Skin epidermis (tissue), 12 donors: ENCODE measurements around the gene ERG28.
"Not testable (repeated sequence)": the region's sequence is repeated elsewhere in the genome, so short reads cannot be mapped to it uniquely, and the experiment has no call there.

Experiments used
- H3K27ac ChIP-seq, 21 experiments: fragments of 200-600 bp; sonication (generic) in 11 of 21; one replicate each; pipeline ENCODE4 v1.5.0; 2020; ENCODE audit warnings: mild to moderate bottlenecking in 3 of 21, inconsistent platforms in 2 of 21, moderate library complexity in 2 of 21
- H3K4me3 ChIP-seq, 7 experiments: fragments of 200-600 bp; sonication (generic) in 2 of 7; one replicate each; pipeline ENCODE4 v1.5.0; 2020; ENCODE audit warnings: inconsistent platforms in 2 of 7, mild to moderate bottlenecking in 2 of 7, moderate library complexity in 1 of 7

The ERG28 gene

DNA sequence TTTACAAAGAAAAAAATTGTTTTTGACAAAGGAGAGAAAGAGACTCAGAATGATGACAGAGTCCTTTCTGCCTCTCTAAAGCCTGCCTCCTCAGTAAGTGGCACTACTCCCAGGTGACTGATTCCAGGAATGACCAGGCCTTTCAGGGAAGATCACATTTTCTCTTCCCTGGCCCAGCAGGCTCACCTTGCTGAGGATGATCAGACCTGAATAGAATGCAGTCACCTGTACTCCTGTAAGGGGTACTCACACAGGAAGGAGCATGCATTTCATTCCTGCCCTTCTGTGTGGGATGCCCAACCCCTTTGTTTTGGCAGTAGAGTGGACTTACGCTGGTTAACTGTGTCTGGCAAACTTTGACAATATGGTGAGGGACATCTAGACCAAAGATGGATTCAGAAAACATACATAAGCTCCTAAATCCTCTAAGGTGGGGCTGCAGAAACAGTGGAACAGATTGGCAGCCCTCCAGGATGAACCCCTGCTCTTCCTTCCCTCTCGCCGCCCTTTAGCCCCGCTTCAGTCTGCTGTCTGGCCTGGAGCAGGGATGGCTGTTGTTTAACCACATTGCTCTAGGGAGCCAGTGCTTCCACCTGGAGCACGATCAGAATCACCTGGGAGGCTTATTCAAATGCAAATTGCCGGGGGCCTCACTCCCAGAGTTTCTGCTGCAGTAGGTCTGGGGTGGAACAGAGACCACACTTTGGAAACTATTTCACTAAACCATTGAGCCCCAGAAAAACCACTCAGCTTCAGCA, 29.8 kb downstream of the ERG28 start:
- Histone ChIP-seq H3K27ac (no peak overlapping the region), H3K4me3 (no peak overlapping the region)

GRCh38 chr14:75628816-75629215, 31.9 kb downstream of the ERG28 start:
- H3K27ac ChIP-seq: no peak overlapping the region

DNA sequence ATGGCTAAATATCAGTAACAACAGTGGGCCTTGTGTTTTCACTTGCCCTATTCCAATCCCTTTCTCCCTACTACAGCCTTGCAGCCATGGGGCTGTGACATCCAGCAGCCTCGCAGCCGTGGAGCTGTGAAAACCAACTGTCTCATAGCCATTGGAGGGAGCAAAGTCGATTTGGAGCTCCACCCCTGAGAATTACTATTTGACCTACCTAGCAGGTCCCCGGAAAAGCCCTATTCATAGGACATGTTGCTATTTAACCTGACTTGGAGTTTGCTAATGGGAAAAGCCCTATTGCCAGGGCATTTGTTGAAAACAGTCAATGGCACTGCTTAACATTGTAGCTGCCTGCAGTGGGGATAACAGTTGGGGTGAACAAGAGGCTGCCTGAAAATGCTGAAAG, 33.3 kb downstream of the ERG28 start:
- Histone ChIP-seq H3K27ac (no peak overlapping the region), H3K4me3 (no peak overlapping the region)

More at GRCh38 chr14:75628816-75629215, 31.9 kb downstream of the ERG28 start:
- H3K4me3 ChIP-seq: no peak overlapping the region

DNA sequence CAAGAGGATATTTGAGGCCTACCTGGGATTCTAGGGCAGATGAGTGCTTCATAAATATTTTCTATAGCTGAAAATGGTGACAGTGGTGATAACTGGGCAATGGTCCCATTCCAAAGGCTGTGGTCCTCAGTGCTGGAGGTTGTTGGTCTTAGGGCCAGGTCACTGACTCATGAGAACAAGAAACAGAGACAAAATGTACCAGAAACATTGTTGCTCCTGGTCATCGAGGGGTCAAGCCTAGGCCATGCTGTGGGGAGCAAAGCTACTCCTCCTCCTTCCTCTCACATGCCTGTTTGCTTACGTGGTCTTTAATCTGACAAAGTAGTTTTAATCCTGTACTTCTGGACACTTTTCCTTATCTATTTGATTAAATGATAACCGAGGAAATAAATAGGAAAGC, 33.8 kb downstream of the ERG28 start:
- Histone ChIP-seq H3K4me3 (no peak overlapping the region), H3K27ac (no peak overlapping the region)

GRCh38 chr14:75626396-75626795, 34.3 kb downstream of the ERG28 start:
- no peak overlapping the region for H3K27ac ChIP-seq
- no peak overlapping the region for H3K4me3 ChIP-seq

DNA sequence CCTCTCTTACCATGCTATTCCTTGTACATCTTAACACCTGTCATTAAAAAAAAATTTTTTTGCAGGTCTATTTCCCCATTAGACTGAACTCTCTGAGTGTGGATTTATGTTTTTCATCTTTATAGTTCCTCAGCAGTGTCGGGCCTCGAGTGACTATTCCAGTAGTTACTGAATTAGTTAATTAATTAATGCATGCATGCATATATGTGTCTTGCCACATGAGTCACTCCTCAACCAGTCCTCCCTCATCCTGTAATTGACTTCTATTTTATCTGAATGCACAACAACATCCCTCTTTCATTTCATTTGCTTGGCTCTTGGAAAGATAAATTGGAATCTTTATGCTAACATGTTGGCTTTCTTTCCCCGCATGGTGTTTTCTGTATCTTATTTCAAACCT, 35.6 kb downstream of the ERG28 start:
- no peak overlapping the region for H3K4me3 ChIP-seq
- H3K27ac ChIP-seq: no peak overlapping the region

DNA sequence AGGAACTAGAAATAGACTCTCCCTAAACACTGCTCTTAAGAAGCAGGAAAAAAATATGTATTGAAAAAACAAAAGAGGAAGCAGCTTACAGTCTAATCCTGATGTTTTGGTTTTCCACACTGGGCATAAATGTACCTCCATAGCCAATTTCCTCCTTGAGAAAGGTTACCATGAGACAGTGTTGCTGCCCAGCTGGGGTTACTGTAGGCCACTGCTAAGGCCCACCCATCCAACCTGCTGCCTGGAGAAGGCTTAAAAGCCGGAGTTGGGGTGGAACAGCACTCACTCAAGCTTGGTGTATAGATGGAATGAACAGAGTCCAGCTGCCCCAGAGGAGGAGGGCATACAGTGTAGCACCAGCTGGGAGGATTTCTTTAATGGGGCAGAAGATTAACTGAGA, 41.1 kb downstream of the ERG28 start:
- H3K4me3 ChIP-seq: no peak overlapping the region
- H3K27ac ChIP-seq: no peak overlapping the region

GRCh38 chr14:75615200-75615599, 45.5 kb downstream of the ERG28 start:
- no peak overlapping the region for H3K4me3 ChIP-seq
- peak overlapping the region in 6 of 21 experiments; percentile 3 to 63 (median 33) for H3K27ac ChIP-seq

DNA sequence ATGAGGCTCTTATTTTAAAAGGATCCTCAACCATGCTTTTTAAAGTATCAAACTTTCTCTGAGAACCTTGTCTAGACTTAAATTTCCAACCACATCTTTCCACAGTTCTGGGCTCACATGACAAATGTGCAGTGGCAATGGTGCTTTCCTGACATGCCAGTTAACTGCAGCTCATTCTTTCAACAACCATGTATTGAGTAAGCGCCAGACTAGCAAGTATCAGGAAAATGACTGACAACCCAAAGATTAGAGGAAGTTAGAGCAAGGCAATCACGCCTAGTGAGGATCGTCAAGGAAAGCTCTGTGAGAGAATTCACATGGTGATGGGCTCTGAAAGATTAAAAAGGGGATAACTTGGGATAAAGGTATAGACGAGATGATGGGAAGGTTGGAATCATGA, 46.5 kb downstream of the ERG28 start:
- H3K4me3 ChIP-seq: no peak overlapping the region
- peak overlapping the region in 3 of 21 experiments; percentile 36 to 63 (median 37) for H3K27ac ChIP-seq

DNA sequence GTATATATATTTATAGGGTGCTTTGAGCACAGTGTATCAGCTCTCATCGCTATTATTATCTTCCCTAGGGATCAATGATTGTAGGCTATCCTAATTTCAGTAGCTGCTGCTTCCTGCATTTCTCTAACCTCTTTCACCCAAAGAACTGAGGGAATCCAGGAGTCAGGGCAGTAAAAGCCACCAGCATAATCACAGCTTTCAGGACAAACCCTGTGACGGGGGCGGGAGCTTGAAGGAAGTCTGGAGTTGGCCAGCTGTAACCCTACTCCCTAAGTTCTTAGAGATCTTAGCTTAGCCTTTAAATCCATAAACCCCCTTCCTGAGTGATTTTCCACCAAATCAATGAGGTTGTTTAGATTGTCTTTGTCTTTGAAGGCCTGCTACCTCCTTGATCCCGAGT, 48.5 kb downstream of the ERG28 start:
- no peak overlapping the region for H3K4me3 ChIP-seq
- H3K27ac ChIP-seq: no peak overlapping the region

DNA sequence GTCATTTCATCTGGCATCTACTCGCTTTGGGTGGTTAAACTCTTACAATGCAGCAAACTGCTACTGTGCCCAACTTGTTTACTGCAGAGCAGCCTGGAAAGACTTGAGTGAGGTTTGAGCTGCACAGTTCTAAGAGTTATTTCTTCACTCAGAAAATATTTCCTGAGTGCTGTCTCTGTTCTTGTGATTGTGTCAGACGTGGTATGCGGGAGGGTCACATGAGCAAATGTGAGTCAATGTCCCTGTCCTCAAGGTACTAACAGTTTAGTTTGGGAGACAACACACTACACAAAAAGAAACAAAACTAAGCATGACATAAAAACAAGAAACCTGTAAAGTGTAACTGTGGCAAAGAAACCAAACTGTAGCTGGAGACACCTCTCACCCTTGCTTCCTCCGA, 49.8 kb downstream of the ERG28 start:
- H3K27ac ChIP-seq: peak overlapping the region in 7 of 21 experiments; percentile 3 to 80 (median 44)

DNA sequence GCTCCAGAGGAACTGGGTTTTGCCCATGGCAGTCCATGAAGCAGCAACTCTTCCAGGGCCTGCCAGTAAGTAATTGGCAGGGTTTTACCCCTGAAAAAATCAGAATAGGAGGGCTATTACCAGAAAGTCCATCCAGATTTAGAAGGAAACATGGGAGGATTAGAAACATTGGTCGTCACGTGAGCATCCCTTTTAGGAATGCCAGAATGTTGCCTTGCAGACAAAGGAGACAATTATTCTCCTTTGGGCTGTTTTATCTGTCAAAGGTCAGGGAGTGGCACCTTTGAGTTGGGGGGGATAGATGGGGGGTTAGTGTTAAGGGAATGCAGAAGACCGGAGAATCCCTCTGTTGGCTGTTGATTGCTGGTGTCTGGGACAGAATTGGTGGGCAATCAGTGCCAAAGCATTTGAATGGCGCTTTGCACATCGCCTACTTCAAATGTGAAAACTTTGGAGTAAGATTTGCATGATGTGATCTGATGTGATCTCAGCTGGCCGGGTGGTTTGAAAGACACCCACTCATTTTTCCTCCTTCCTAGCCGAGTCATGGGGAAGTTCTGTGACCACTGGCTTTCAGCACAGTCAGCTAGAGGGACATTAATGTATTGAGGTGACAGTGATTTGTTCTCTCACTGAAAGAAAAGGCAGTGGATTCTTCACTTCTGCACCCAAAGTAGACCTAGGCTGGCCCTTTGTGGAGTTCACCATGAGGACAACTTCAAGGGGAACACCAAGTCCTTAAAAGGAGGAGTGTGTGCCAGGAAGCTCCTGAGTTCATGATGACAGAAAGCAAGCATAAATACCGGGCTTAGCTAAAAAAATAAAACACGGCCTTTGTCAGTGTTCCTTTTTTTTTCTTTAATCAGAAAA, 50.8 kb downstream of the ERG28 start:
- H3K4me3 ChIP-seq: no peak overlapping the region
- peak overlapping the region in 5 of 21 experiments; percentile 3 to 40 (median 26) for H3K27ac ChIP-seq

More for the DNA sequence above, 49.8 kb downstream of the ERG28 start:
- no peak overlapping the region for H3K4me3 ChIP-seq

GRCh38 chr14:75609116-75609515, 51.6 kb downstream of the ERG28 start:
- Histone ChIP-seq H3K4me3 (no peak overlapping the region), H3K27ac (peak overlapping the region in 2 of 21 experiments; percentile 26 to 40)

DNA sequence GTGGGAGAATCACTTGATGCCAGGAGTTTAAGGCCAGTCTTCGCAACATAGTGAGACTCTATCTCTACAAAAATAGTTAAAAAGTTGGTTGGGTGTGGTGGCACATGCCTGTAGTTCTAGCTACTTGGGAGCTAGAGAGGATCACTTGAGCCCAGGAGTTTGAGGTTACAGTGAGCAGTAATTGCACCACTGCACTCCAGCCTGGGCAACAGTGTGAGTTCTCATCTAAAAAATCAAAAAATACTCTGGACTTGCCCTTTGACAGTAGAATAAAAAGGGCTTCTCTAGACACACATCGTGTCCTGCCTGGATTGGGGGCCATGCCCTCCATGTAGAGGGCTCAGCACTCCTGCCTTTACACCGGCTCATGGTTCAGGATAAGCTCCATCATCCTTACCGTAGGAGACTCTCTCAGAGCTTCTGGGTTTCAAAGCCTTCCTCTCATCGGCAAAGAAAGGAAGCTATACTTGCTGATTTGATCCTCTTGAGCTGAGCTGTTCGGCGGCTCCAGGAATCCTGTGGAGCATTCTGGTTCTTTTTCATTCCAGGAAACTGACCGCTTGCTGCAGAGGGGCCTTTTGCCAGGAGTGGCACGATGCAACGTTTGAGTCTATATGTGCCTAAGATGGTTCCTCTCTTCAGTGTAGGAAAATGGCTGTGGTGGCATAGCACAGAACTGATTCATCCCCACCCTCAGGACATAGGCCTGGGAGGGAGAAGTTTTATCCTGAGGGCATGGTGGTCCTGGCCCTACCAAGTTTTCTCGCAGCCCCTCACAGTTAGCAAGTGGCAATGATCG, 52.6 kb downstream of the ERG28 start:
- Histone ChIP-seq H3K4me3 (no peak overlapping the region), H3K27ac (no peak overlapping the region)

DNA sequence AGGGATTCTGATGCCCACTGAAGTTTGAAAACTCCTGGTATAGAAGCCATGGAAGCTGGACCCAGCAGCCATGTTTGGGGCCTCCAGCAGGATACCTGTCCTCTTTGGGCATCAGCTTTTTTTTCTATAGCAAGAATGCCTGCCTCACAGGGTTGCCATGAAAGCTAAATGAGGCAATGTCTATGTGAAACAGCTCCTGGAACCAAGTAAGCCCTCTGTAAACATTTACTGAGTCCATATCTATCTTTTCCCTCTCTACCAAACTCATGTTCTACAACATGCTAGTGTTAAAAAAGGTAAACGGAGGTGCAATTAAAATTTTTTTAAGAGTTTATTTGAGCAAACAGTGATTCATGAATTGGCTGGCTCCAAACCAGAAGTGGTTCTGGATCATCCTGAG, 53.6 kb downstream of the ERG28 start:
- Histone ChIP-seq H3K4me3 (no peak overlapping the region), H3K27ac (no peak overlapping the region)

DNA sequence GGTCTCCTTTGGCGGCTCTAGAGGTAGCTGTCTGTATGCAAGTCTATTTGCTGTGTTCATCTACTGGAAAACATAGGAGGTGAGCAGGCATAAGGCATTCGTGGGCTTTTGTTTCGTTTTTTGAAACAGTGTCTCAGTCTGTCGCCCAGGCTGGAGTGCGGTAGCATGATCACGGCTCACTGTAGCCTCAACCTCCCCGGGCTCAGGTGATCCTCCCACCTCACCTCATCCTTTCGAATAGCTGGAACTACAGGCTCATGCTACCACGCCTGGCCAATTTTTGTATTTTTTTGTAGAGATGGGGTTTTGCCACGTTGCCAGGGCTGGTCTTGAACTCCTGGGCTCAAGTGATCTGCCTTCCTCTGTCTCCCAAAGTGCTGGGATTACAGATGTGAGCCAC, 54.8 kb downstream of the ERG28 start:
- H3K27ac ChIP-seq: peak overlapping the region in 7 of 21 experiments; percentile 2 to 60 (median 40)
- H3K4me3 ChIP-seq: no peak overlapping the region

DNA sequence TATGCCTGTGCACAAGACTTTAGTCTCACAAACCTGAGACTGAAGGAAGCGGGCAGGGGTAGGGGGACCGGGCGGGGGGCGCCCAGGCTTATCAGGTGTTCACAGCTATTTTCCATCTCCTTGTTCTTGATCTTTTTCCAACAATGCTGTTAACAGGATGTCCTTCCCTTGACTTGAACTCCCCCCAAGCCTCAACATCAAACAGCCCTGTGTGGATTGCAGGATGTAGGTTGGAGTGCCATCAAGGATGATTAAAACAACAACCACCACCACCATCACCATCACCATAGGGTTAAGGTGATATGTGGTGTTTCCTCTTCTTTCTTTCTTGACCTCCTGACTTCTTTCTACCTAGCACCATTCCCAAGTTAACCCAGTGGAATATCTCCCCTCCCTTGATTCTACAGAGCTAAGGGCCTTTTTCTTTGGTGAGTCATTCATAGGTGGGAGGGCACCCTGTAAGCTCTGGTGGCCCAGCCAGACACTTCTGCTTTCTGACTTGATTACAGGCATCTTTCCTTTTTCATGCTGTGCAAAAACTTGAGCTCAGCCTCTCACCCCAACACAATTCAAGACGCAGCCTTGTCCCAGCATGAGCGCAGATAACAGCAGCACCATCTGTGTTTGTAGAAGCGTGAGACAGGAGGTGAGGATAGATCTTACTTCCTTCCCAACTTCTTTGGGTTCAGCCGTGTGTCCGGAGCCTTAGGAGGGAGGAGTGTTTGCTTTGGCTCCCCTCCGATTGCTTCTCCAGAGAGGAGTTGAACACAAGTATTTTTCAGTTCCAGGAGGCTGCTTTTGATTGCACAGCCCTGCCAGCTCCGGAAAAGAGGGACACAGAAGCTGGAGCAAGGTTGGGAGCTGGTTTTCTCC, 55.5 kb downstream of the ERG28 start:
- peak overlapping the region in 9 of 21 experiments; percentile 2 to 60 (median 30) for H3K27ac ChIP-seq
- H3K4me3 ChIP-seq: no peak overlapping the region

DNA sequence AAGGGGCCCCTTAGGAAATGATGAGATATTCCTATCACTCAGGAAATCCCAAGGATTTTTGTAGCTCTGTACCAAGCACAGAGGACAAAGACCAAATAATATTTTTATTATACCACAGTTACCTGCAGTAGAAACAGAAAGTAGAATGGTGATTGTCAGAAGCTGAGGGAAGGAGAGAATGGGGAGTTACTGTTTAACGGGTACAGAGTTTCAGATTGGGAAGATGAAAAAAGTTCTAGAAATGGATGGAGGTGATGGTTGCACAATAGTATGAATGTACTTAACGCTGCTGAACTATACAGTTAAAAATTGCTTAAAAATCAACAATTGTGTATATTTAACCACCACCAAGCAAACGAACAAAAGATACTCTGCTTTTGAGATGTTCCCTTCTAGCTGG, 58.2 kb downstream of the ERG28 start:
- Histone ChIP-seq H3K4me3 (no peak overlapping the region), H3K27ac (no peak overlapping the region)

DNA sequence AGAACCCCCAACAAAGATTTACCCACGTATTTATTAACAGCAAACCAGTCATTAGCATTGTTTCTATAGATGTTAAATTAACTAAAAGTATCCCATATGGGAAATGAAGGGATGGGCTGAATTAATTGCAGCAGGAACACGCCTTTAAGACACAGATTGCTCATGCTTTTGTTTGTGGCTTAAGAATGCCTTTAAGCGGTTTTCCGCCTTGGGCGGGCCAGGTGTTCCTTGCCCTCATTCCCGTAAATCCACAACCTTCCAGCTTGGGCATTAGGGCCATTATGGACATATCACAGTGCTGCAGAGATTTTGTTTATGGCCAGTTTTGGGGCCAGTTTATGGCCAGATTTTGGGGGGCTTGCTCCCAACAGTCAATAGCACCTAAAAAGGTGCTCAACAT, 59.6 kb downstream of the ERG28 start:
- H3K4me3 ChIP-seq, H3K27ac ChIP-seq: not testable (repeated sequence)
